Measurements from ENCODE around the gene CSRNP3.

DNA sequence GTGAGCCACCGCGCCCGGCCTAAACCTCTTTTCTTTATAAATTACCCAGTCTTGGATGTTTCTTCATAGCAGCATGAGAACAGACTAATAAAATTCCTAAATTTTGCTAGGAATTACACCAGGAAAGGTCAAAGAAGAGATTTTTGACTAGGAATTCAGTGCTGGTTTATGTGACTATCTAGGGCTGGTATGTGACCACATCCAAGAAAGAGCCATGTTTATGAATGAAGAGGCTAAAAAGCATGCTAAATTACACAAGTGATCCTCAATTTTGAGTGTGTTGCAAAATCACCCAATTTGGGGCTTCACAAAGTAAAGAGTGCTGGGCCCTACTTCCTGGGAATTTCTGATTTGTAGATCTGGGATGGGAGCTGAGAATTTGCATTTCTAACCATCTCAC lies 123.6 kb downstream of the CSRNP3 start:
- TF ChIP-seq YY1 (IDR thresholded peaks at IDR 0.05; ENCODE audit: insufficient read depth, insufficient read length) (no peak), ZNF274 (IDR thresholded peaks at IDR 0.05; ENCODE audit: low read depth, low read length) (no peak), SUZ12 (IDR thresholded peaks at IDR 0.05; ENCODE audit: extremely low read depth, insufficient read depth, insufficient read length) (no peak)

All from NT2/D1 (cell line).